Epidermal melanocyte (primary cell): ENCODE data around the gene ABCC8.
"Not testable (repeated sequence)": the region's sequence is repeated elsewhere in the genome, so short reads cannot be mapped to it uniquely, and the experiment has no call there.

ENCODE experiments used
- DNase-seq: peaks from one replicate; pipeline ENCODE4 v3.0.0; 2011; ENCODE audit warnings: low spot score; ENCODE audit not compliant: insufficient read length

ABCC8 gene

GRCh38 chr11:17431139-17431538 lies 45.5 kb downstream of the ABCC8 start:
- DNase-seq, result no peak

GRCh38 chr11:17430616-17431015 lies 46.0 kb downstream of the ABCC8 start:
- DNase-seq, result no peak

GRCh38 chr11:17428925-17429324 lies 47.7 kb downstream of the ABCC8 start:
- DNase-seq, result no peak

- no peak for DNase-seq
Observed at GRCh38 chr11:17428261-17428660, 48.4 kb downstream of the ABCC8 start.

- not testable (repeated sequence) for DNase-seq
Observed at GRCh38 chr11:17426233-17426632, 50.4 kb downstream of the ABCC8 start.

GRCh38 chr11:17423533-17424310 lies 52.9 kb downstream of the ABCC8 start:
- no peak for DNase-seq

- no peak for DNase-seq
Observed at GRCh38 chr11:17421781-17422180, 54.9 kb downstream of the ABCC8 start.

- DNase-seq, result no peak
Observed at GRCh38 chr11:17418444-17419081, 58.1 kb downstream of the ABCC8 start.

GRCh38 chr11:17416492-17416891 lies 60.2 kb downstream of the ABCC8 start:
- no peak for DNase-seq

GRCh38 chr11:17415523-17416104 lies 61.0 kb downstream of the ABCC8 start:
- DNase-seq, result no peak

GRCh38 chr11:17414992-17415391 lies 61.7 kb downstream of the ABCC8 start:
- no peak for DNase-seq

GRCh38 chr11:17414317-17414737 lies 62.3 kb downstream of the ABCC8 start:
- DNase-seq, result no peak

GRCh38 chr11:17413414-17414316 lies 63.0 kb downstream of the ABCC8 start:
- no peak for DNase-seq

GRCh38 chr11:17412488-17413180 lies 64.0 kb downstream of the ABCC8 start:
- DNase-seq, result no peak

GRCh38 chr11:17411418-17411817 lies 65.2 kb downstream of the ABCC8 start:
- DNase-seq, result no peak

- DNase-seq, result no peak
Observed at GRCh38 chr11:17410606-17411379, 65.9 kb downstream of the ABCC8 start.

GRCh38 chr11:17408641-17409040 lies 68.0 kb downstream of the ABCC8 start:
- DNase-seq, result no peak

GRCh38 chr11:17408026-17408425 lies 68.6 kb downstream of the ABCC8 start:
- no peak for DNase-seq

- DNase-seq, result no peak
Observed at GRCh38 chr11:17407575-17407974, 69.1 kb downstream of the ABCC8 start.

- no peak for DNase-seq
Observed at GRCh38 chr11:17406818-17407149, 69.9 kb downstream of the ABCC8 start.
